GM12892 (cell line): Measurements from ENCODE around the gene CACNB3.

Experiments used
- POLR2AphosphoS5 ChIP-seq: IDR thresholded peaks from 2 replicates; pipeline ENCODE4 v1.6.1; 2011; ENCODE audit warnings: low read depth, low read length, control low read depth
- TAF1 ChIP-seq: IDR thresholded peaks from 2 replicates; pipeline ENCODE4 v1.6.1; 2011; ENCODE audit warnings: low read depth, mild to moderate bottlenecking, control low read depth, low read length, borderline replicate concordance

GRCh38 chr12:48852734-48853688 lies 34.7 kb downstream of the CACNB3 start:
- TF ChIP-seq POLR2AphosphoS5: no peak
- TF ChIP-seq TAF1: no peak
